ENCODE results near the gene PPP2R3A.
"Not testable (repeated sequence)": the region's sequence is repeated elsewhere in the genome, so short reads cannot be mapped to it uniquely, and the experiment has no call there.

The PPP2R3A gene

GRCh38 chr3:136023264-136023978 lies 57.9 kb downstream of the PPP2R3A start:
- DNase-seq, result no peak

DNA sequence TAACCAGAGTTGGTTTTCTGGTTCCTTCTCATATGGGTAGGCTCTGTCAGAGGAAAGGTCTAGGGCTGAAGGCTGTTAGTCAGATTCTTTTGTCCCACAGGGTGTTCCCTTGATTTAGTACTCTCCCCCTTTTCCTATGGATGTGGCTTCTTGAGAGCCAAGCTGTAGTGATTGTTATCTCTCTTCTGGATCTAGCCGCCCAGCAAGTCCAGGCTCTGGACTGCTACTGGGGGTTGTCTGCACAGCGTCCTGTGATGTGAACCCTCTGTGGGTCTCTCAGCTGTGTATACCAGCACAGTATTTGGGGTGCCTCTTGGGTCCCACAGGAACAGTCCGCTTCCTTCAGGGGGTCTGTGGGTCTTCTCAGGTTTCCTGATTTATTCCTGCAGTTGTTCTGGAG lies 70.8 kb downstream of the PPP2R3A start:
- DNase-seq, result no peak

GRCh38 chr3:136038668-136039067 lies 73.1 kb downstream of the PPP2R3A start:
- DNase-seq, result no peak

GRCh38 chr3:136042608-136043221 lies 77.2 kb downstream of the PPP2R3A start:
- DNase-seq, result peak; percentile 67

- no peak for DNase-seq
Measured at GRCh38 chr3:136044980-136045745, 79.6 kb downstream of the PPP2R3A start.

DNA sequence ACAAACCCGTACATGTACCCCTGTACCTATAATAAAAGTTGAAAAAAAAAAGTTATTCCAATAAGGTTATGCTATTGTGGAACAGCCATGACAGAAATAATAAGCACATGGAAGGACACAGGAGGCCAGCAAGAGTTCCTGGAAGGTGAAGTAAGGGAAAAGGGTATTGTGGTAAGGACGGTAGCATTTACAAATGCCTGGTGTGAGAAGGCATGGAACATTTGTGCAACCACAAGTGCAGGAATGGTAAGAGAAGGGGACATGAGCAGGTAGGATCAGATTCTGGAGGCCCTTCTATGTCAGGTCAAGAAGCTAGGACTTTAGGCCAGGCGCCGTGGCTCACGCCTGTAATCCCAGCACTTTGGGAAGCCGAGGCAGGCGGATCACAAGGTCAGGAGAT lies 82.5 kb downstream of the PPP2R3A start:
- no peak for DNase-seq

GRCh38 chr3:136050250-136050649 lies 84.7 kb downstream of the PPP2R3A start:
- no peak for DNase-seq

DNA sequence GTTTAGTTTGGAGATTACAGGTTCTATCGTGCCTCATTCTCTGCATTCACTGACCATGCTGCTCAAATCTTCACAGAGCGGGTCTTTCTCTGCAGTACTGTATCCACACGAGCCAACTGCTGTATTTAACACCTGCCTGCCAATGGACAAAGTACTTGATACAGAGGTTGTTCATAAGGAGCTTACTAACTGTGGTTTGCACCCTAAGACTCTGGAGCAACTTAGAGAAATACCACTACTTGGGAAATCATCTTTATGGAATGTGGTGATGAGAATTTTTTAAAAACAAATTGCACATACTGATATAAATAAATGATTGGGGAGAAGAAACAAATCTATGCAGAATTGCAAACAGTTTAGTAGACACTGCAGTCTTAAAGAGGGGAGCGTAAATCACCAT lies 90.0 kb downstream of the PPP2R3A start:
- DNase-seq, result no peak

DNA sequence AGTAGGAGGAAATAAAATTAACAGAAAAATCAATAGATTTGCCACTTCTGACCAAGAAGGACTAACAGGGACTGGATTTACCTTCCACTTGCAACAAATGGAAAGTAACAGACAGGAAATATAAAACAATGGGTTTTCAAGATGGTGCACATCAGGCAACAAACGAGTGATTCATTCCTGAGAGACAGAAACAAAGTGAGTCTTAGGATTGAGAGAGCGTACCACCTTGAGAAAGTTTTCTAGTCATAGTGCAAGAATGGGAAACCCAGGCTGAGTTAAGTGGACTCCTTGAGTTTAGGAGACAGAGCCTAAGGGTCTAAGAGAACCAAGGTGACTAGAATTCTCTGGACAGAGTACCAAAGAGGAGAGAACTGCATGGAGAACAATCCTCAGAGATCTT lies 101.7 kb downstream of the PPP2R3A start:
- DNase-seq, result no peak

- DNase-seq, result peak; percentile 78
Measured at GRCh38 chr3:136068708-136069107, 103.2 kb downstream of the PPP2R3A start.

DNA sequence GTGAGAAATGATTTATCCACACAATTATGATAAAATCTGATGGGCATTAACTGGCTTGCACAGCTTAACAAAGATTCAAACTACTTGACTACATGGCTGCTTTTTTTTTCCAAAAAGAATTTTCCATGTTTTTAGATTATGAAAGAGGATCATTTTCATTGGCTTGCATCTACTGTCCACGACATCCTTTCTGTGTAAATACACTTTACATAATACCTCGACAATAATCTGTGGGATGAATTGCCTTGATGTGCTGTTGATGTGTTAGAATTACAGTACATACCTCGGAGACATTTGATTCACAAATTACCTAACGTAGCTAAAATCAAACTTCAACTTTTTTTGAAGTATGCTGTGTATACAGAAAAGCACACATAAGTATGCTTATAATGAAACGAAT lies 104.4 kb downstream of the PPP2R3A start:
- no peak for DNase-seq

GRCh38 chr3:136070334-136070733 lies 104.8 kb downstream of the PPP2R3A start:
- peak; percentile 82 for DNase-seq

DNA sequence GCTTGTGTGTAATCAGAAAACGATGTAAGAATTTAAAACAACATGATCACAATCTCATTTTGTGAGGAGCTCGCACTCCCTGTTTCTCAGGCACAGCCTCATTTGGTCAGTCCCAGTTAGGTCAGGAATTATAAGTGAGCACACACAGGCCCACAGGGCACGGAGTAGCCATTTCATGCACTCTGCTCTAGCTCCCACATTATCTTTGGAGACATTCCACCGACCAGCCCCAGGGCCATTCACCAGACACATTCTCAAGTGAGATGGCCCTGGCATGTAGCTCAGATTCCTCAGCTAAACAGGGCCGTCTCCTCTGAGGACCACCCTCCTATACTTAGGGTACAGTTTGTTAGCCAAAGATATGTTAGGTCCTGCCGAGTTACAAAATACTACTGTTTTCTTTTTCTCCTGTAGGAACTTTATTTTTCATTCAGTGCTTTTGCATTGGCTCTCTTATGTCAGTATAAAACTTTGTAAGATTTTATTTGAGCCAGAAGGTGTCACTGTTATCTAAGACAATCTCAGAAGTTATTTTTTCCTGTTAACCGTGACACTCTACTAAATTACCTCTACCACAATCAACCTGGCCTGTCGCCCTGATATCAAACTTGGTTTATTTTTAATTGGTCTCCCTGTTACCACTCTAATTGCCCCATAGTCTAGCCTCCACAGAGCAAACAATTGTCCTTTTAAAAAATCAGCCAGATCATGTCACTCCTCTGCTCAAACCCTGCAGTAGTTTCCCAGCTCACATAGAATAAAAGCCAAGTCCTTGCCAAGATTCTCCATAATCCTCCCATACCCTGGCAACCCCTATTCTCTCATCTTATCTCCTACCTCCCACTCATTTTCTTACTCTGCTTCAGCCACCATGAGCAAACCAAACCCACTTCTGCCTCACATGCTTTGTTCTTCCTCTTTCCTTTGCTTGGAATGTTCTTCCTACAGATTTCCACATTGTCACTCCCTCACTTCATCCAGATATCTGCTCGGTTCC lies 105.7 kb downstream of the PPP2R3A start:
- DNase-seq, result peak; percentile 35

- DNase-seq, result no peak
Measured at GRCh38 chr3:136074546-136075170, 109.1 kb downstream of the PPP2R3A start.

DNA sequence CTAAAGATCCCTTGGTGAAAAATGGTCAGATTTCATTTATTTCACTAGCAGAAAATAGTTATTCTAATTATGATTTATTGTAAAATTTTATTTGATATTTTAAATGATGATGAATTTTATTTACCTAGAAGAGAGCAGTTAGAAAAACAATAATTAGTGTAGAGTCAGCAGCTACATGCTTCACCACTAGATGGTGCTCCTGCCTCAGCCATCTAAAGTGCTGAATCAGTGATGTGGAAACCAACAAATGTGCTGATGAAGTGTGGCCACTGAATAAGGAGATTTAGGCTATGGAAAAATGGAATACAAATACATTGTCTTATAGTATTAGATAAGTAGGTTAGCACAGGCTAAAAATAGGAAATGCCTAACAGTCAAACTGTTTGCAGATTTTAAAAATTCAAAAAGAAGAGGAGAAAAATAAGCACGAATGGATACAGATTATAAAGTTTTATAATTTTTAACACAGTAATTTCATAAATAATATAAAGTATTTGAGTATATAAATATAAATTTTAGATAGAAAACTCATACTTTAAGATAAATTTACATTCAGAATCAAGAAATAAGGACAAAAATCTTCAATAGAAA lies 109.8 kb downstream of the PPP2R3A start:
- DNase-seq, result peak; percentile 80

DNA sequence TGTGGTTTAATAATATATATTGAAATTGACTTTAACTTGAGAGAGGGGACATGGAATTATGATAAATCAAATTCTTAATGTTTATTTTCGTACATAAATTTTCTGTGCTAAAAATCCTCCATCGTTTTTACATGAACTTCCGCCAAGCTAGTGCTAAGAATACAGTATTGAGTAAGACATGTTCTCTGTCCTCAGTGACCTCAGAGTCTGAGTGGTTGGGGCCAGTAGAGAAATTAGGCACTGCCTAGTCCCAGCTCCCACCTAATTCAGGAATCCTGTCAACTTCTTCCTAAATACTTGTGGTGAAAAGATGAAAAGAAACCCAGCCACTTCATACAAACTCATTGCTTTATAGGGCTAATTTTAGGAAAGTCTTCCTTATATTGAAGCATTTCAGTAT lies 110.3 kb downstream of the PPP2R3A start:
- DNase-seq, result no peak

- DNase-seq, result peak; percentile 43
Measured at GRCh38 chr3:136078421-136079364, 113.2 kb downstream of the PPP2R3A start.

DNA sequence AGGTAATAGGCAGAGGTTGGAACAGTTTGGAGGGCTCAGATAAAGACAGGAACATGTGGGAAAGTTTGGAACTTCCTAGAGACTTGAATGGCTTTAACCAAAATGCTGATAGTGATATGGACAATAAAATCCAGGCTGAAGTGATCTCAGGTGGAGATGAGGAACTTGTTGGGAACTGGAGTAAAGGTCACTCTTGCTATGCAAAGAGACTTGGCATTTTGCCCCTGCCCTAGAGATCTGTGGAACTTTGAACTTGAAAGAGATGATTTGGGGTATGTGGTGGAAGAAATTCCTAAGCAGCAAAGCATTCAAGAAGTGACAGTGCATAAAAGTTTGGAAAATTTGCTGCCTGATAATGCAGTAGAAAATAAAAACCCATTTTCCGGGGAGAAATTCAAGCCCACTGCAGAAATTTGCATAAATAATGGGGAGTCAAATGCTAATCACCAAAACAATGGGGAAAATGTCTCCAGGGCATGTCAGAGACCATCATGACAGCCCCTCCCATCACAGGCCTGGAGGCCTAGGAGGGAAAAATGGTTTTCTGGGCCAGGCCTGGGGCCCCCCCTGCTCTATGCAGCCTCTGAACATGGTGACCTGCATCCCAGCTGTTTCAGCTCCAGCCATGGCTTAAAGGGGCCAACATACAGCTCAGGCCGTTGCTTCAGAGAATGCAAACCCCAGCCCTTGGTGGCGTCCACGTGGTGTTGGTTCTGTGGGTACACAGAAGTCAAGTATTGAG lies 118.3 kb downstream of the PPP2R3A start:
- DNase-seq, result not testable (repeated sequence)

DNA sequence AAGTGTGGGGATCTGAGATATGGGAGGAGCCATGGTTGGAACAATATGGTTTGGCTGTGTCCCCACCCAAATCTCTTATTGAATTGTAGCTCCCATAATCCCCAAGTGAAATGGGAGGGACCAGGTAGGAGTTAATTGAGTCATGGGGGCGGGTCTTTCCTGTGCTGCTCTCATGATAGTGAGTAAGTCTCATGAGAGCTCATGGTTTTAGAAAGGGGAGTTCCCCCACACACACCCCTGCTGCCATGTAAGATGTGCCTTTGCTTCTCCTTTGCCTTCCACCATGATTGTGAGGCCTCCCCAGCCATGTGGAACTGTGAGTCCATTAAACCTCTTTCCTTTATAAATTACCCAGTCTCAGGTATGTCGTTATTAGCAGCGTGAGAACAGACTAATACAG lies 119.5 kb downstream of the PPP2R3A start:
- DNase-seq, result not testable (repeated sequence)

DNA sequence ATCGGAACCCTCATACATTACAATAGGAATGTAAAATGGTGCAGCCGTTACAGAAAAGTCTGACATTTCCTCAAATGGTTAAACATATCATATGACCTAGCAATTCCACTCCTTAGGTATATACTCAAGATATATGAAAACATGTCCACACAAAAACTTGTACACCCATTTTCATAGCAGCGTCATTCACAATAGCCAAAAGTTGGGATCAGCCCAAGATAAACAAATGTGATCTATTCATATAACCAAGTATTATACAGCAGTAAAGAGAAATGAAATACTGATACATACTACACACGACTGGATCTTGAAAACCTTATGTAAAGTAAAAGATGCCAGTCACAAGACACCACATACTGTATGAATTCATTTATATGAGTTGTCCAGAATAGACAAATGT lies 128.2 kb downstream of the PPP2R3A start:
- no peak for DNase-seq

Measured in fibroblast of skin of scalp (primary cell).